DMS114 treated with DMSO at 0.1 percent for 48 hours (cell line): ENCODE measurements around the gene DDX6.
"Not testable (repeated sequence)": the region's sequence is repeated elsewhere in the genome, so short reads cannot be mapped to it uniquely, and the experiment has no call there.

Experiments used
- DNase-seq: peaks from one replicate; lab custom pipeline; 2025; ENCODE audit not compliant: unreplicated experiment; lab: John Stamatoyannopoulos, UW

DDX6 gene

GRCh38 chr11:118791111-118791960 lies at the start of gene DDX6:
TSS of gene DDX6 (minus strand) at chr11:118791164. CDS start at chr11:118786251, 4,913 bp downstream.
- DNase-seq: peak; percentile 45

DNA sequence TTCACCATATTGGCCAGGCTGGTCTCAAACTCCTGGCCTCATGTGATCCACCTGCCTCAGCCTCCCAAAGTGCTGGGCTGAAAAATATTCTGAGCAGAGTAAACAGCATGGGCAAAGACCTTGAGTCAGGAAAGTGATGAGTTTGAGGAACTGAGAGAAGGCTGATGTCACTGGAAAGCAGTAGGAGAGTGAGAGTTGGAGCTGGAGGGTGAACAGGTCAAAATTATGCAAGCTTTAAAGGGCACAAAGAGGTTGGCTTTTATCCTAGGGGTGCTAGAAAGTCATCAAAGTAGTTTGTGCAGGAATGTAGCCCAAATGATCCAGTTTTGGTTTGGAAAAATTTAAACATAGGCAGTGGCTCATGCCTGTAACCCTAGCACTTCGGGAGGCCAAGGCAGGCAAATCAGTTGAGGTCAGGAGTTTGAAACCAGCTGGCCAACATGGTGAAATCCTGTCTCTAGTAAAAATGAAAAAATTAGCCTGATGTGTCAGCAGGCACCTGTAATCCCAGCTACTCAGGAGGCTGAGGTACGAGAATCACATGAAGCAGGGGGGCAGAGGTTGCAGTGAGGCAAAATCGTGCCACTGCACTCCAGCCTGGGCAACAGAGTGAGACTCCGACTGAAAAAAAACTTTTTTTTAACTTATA lies 48.1 kb upstream of the DDX6 start:
- no peak for DNase-seq

- no peak for DNase-seq
These were observed 46.9 kb upstream of the DDX6 start for GRCh38 chr11:118837868-118838267.

GRCh38 chr11:118834427-118835028 lies 43.6 kb upstream of the DDX6 start:
- DNase-seq: no peak

DNA sequence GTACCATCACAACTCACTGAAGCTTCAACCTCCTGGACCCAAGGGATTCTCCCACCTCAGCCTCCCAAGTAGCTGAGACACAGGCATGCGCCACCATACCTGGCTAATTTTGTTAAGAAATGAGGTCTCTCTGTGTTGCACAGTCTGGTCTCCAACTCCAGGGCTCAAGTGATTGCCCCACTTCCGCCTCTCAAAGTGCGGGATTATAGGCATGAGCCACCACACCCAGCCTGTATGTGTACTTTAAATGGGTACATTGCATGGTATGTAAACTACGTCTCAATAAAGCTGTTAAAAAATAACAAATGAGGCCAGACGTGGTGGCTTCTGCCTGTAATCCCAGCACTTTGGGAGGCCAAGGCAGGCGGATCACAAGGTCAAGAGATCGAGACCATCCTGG lies 36.2 kb upstream of the DDX6 start:
- DNase-seq: no peak

DNA sequence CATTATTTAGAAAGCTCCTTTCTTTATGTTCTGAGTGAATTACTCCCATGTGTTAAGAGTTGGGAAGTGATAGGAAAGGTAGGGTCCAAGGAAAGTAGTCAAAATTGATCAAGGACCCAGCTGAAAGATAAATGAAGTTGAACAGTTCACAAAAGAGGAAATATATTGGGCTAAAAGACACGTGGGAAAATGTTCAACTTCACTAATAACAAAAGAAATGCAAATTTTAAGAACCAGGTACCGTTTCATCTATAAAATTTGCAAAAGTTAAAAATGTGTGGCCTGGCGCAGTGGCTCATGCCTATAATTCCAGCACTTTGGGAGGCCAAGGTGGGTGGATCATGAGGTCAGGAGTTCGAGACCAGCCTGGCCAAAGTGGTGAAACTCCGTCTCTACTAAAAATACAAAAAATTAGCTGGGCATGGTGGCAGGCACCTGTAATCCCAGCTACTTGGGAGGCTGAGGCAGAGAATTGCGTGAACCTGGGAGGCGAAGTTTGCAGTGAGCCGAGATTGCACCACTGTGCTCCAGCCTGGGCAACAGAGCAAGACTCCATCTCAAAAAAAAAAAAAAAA lies 32.1 kb upstream of the DDX6 start:
- not testable (repeated sequence) for DNase-seq

DNA sequence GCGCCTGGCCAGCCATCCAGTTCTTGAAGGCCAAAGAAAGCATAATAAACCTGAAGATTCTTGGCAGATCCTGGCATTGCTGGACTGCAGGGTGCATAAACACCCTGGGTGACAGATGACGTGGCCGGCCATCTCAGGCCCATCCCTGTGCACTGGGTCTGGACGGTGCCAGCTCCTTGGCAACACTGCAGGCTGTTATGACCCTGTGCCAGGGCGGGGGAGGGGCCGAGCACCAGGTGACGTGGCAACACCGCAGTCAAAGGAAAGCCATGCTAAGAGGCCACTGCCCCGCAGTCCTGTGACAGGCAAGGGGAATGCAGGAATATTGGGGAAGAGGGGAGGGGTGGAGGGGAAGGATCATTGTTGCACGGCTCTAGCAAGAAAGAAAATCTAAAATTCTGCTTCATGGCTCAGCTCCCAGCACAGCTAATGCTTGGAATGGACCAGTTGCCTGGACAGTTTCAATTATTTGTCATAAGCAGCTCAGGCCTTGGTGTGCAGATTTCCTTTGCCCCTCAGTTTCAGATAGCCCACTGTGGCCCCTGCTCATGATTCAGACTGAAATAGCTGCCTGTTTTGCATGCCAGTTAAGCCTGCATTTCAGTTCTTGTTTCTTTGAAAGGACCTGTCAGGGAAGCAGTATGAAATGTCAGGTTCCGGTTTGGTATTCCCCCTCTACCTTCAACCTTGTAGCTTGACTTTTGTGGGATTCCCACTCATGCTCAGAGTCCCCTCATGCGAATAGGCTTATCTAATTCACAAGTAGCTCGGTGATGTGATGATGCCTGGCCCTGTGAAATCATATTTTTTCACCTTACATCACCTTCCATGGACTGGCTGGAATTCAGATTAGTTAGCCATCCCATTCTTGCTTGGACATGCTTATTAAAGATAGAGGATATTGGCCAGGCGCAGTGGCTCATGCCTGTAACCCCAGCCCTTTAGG lies 29.7 kb upstream of the DDX6 start:
- no peak for DNase-seq

DNA sequence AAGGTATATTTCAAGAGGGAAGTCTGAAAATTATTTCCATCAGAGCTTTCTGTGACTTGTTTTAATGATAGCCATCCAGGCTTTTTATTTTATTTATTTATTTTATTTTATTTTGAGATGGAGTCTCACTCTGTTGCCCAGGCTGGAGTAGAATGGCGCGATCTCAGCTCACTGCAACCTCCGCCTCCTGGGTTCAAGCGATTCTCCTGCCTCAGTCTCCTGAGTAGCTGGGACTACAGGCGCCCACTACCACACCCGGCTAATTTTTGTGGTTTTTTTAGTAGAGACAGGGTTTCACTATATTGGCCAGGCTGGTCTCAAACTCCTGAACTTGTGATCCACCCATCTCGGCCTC lies 29.0 kb upstream of the DDX6 start:
- not testable (repeated sequence) for DNase-seq

DNA sequence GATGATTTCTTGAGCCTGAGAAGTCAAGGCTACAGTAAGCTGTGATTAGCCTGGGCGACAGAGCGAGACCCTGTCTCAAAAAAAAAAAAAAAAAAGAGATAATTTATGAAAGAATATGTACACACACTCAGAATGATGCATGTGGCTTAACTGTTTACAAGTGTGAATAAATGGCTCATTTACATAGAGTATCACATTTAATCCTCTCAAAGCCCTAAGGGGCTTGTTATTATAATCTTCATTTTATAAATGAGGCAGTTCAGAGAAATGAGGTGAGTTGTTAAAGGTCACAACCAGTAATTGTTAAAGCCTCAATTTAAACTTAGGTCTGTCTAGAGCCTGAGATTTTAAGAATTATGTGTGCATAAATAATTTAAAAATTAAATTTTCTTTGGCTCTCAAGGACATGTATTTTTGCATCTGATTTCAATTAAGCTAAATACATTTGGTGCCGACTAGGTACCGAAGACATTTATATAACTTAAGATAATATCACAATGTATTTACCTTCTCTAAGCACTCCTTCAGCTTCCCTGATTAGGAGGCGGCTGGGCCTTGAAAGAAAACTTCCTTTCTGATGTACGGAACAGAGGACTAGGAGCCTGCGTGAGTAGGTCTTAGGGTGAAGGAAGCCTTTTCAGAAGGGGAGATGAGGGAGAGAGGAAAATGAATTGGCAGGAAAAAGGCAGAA lies 28.5 kb upstream of the DDX6 start:
- no peak for DNase-seq

DNA sequence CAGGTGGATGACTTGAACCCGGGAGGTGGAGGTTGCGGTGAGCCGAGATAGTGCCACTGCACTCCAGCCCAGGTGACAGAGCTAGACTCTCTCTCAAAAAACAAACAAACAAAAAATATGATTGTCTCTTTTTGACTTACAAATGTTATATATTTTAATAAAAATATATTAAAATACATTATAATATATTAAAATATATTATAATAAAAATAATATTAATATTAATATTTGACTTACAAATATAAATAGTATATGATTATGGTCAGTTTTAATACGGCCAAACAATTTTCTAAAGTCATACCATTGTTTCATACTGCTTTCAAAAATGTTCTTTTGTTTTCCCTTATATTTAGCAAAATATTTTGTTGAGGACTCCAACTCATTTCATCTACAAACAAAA lies 27.2 kb upstream of the DDX6 start:
- DNase-seq: no peak

GRCh38 chr11:118813551-118813950 lies 22.6 kb upstream of the DDX6 start:
- DNase-seq: no peak

DNA sequence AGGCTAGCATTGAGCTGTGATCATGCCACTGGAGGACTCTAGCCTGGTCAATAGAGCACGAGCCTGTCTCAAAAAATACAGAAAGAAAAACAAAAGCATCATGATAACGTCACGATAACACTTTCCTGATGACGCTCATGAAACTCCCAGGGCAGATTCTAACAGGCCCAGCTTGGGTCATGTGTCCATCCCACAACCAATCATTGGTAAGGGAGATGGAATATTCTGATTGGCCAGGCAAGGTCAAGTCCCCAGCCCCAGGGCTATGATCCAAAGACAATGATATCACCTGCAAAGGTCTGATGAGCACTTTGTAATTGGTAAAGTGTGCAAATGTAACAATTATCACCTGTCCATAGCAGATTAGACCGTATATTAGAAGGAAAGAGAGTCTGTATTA lies 21.5 kb upstream of the DDX6 start:
- DNase-seq: no peak

- no peak for DNase-seq
These were observed 17.1 kb upstream of the DDX6 start for GRCh38 chr11:118807800-118808778.

GRCh38 chr11:118806400-118806799 lies 15.4 kb upstream of the DDX6 start:
- DNase-seq: no peak

DNA sequence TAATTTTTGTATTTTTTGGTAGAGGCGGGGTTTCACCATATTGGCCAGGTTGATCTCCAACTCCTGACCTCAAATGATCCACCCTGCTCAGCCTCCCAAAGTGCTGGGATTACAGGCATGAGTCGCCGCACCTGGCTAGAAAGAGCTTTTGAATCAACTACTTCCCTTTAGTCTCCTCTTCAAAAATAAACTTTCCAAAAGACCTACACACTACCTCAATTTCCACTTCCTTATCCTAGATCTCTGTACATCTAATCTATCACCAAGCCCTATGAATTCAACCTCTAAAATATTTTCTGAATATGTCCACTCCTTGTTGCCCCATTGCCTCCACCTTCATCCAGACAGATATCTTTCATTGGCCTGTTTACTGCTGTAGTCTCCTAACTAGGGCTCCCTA lies 13.1 kb upstream of the DDX6 start:
- no peak for DNase-seq

DNA sequence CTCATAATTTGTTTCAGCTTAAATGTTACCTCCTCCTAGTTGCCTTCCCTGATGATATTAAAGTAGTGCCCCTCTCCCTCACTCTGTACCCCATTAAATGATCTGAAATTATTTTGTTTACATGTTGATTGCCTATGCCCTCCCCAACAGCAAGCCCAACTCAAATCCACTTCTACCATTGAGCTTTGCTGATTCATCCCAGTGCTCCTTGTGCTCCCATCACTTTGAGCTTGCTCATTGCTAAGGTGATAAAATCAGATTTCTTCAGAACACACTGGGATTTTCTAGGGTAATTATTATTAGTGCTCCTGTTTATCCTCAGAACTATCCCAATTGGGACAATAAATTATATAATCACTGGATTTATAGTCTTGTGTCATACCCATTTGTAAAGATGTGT lies 8.4 kb upstream of the DDX6 start:
- DNase-seq: no peak

GRCh38 chr11:118797510-118797909 lies 6.5 kb upstream of the DDX6 start:
- no peak for DNase-seq

DNA sequence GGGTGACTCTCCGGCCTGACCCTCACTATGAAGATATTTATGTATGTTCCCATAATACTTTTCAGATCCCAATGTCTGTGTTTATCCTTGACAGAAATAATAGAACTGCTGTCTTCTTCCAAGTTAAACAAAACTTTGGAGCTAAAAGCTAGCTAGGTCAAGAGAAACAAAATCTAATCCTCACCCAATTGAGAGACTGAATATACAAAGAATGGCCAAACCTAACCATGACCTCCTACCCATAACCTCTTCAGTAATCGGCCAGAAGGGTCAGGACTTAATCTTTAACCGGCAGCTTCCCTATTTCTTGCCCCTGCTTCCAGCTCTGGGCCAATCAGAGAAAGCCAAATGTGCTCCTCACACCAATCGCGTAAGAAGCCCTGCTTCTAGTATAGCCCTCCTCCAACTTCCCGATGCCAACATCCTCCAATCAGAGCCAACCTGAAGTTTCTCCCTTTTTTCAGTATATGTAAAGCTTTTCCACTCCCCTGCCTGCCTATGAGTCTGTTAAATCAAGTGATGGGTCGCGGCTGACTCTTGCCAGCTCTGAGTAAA lies 1.7 kb upstream of the DDX6 start:
- peak; percentile 41 for DNase-seq
